Gastrocnemius medialis (tissue), 4 donors: ENCODE results near the gene DHPS. TPM values are rescaled to one million over a fixed set of nuclear protein-coding genes. Genes with fewer than 3 reads are reported as not detected.
A peak's percentile ranks its signal among the peaks of the same experiment; 100 is the strongest.

Source experiments
- ATAC-seq, 2 donors: fragments of 150-250 bp; one replicate each; pipeline ENCODE4 v1.9.1; 2016
- DNase-seq, 2 donors: peaks; one replicate each; pipeline ENCODE4 v3.0.0-alpha.2; 2019
- H3K27ac ChIP-seq, 4 donors: fragments of 200-600 bp; sonication (generic); 1 replicate in 1 of 4; 2 replicates in 3 of 4; pipeline ENCODE4 v1.5.1; 2016 to 2018; ENCODE audit warnings: mild to moderate bottlenecking in 2 of 4, moderate library complexity in 1 of 4
- H3K27me3 ChIP-seq, 3 donors: fragments of 200-600 bp; sonication (generic) in 2 of 3; 1 replicate in 1 of 3; 2 replicates in 2 of 3; pipeline versions ENCODE4 v1.5.1 to v1.6.0; 2016 to 2019; ENCODE audit warnings: mild to moderate bottlenecking in 1 of 3, moderate library complexity in 1 of 3
- H3K36me3 ChIP-seq, 2 donors: fragments of 200-600 bp; sonication (generic) in 1 of 2; one replicate each; pipeline ENCODE4 v1.5.1; 2017 to 2018
- H3K4me1 ChIP-seq, 2 donors: fragments of 200-600 bp; sonication (generic) in 1 of 2; one replicate each; pipeline ENCODE4 v1.5.1; 2016 to 2017; ENCODE audit warnings: mild to moderate bottlenecking in 2 of 2
- H3K4me3 ChIP-seq, 4 donors: fragments of 200-600 bp; sonication (generic) in 3 of 4; 1 replicate in 1 of 4; 2 replicates in 3 of 4; pipeline ENCODE4 v1.5.1; 2016 to 2019; ENCODE audit warnings: mild to moderate bottlenecking in 2 of 4
- H3K9me3 ChIP-seq, 3 donors: fragments of 200-600 bp; sonication (generic) in 2 of 3; 1 replicate in 1 of 3; 2 replicates in 2 of 3; pipeline ENCODE4 v1.5.1; 2016 to 2019
- POLR2A ChIP-seq, 2 donors: fragments of 450-650 bp; IDR thresholded peaks; one replicate each; pipeline ENCODE4 v1.6.1; 2017; ENCODE audit warnings: antibody characterized with exemption in 2 of 2, mild to moderate bottlenecking in 2 of 2, moderate library complexity in 2 of 2
- in situ Hi-C, 4 donors: fragments of 200-750 bp; cut with MboI; loops; one replicate each; pipeline versions ENCODE4 v1.15.0 to v1.8.0; 2017; ENCODE audit warnings: low sequenced_read_pairs in 4 of 4
- intact Hi-C: fragments of 100-400 bp; cut with DNase I; formaldehyde crosslinking; loops from one replicate; pipeline ENCODE4 v1.15.1; 2023; ENCODE audit warnings: low total_unique reads
- total RNA-seq, 4 donors: library from RNA; depleted of rRNA; stranded (reverse); fragments of >200 nt; gene quantifications; one replicate each; pipeline versions ENCODE4 v1.1.0 to v1.2.3, GENCODE V29; 2016
- TF ChIP-seq, protein P1 (sequence below), 5 experiments: fragments of 450-650 bp in 3 of 5; fragments of 200-600 bp in 2 of 5; sonication (generic) in 2 of 5; IDR thresholded peaks in 4 of 5; conservative IDR thresholded peaks in 1 of 5; 1 replicate in 4 of 5; 2 replicates in 1 of 5; pipeline ENCODE4 v1.5.1; 2016 to 2019; ENCODE audit warnings: antibody characterized with exemption in 5 of 5, mild to moderate bottlenecking in 3 of 5, moderate library complexity in 3 of 5

The DHPS gene
- total RNA-seq, 4 donors from 2014 or later = 115 to 184 (median 127) TPM

DNA sequence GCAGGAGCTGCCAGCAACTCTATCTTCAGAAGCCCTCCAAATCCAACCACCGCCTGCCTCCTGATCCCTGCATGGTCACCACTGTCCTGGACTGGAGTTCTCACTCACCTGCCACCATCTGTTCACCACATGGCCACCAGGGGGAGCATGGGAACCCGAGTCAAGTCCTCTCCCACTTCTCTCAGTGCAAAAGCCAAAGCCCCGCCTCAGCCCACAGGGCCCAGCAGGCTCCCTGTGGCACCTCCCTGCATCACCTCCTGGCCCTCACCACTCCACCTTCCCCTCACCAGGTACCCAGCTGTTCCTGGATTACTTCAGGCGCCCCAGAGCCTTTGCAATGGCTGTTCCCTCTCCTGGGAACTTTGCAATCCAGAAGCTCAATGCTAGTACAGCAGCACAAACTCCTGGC, 5.3 kb downstream of the DHPS start:
- in situ Hi-C loops (loop anchor here in 1 of 4 donors (10.0 kb wide), 1 partner anchor 122 kb away; the partner anchor contains the start of gene ZNF564), intact Hi-C loops (no loop called here)
- DNase-seq (peak; percentile 36 to 57), ATAC-seq (peak in 1 of 2 donors; percentile 40)
- TF ChIP-seq, protein P1, sequence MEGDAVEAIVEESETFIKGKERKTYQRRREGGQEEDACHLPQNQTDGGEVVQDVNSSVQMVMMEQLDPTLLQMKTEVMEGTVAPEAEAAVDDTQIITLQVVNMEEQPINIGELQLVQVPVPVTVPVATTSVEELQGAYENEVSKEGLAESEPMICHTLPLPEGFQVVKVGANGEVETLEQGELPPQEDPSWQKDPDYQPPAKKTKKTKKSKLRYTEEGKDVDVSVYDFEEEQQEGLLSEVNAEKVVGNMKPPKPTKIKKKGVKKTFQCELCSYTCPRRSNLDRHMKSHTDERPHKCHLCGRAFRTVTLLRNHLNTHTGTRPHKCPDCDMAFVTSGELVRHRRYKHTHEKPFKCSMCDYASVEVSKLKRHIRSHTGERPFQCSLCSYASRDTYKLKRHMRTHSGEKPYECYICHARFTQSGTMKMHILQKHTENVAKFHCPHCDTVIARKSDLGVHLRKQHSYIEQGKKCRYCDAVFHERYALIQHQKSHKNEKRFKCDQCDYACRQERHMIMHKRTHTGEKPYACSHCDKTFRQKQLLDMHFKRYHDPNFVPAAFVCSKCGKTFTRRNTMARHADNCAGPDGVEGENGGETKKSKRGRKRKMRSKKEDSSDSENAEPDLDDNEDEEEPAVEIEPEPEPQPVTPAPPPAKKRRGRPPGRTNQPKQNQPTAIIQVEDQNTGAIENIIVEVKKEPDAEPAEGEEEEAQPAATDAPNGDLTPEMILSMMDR (IDR thresholded peaks at IDR 0.05 in 4 of 5, conservative IDR thresholded peaks at IDR 0.05 in 1 of 5) = peak; percentile 33 to 81 (median 70)
- no peak for TF ChIP-seq POLR2A (IDR thresholded peaks at IDR 0.05)
- no peaks in the 10 kb centered on the region for H3K9me3 ChIP-seq
- no peak overlapping the region for H3K27ac ChIP-seq
- H3K4me1 ChIP-seq = peaks cover 4 to 12% of the 10 kb centered on the region in 2 donors
- peaks cover 5 to 78% of the 10 kb centered on the region in 2 donors for H3K36me3 ChIP-seq
- no peak overlapping the region for H3K4me3 ChIP-seq
- H3K27me3 ChIP-seq = no peaks in the 10 kb centered on the region

DNA sequence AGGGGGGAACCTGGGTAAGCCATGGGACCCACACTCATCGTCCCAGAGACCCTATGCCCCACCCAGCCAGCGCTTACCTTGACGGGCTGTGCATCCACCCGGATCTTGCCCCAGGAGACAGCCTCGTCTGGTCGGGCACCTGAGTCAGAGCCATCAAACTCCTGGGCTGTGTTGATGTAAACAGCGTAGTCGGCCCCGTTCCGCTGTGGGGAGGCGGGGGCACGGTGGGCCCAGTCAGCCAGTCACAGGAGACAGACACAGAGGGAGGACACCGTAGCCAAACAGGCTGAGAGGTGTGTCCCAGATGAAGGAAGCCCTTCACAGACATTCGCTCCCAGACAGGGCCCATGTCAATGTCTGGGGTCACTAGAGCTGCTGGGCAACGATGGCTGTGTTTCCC, 5.7 kb downstream of the DHPS start:
- Histone ChIP-seq H3K36me3 (peaks cover 5 to 78% of the 10 kb centered on the region in 2 donors), H3K27ac (no peak overlapping the region), H3K4me1 (peaks cover 2 to 11% of the 10 kb centered on the region in 2 donors), H3K9me3 (no peaks in the 10 kb centered on the region), H3K27me3 (no peaks in the 10 kb centered on the region), H3K4me3 (no peak overlapping the region)
- ATAC-seq (no peak), DNase-seq (no peak)
- no peak for TF ChIP-seq POLR2A (IDR thresholded peaks at IDR 0.05)
- TF ChIP-seq, protein P1 (IDR thresholded peaks at IDR 0.05 in 4 of 5, conservative IDR thresholded peaks at IDR 0.05 in 1 of 5) = no peak
- in situ Hi-C loops (loop anchor here in 1 of 4 donors (10.0 kb wide), 1 partner anchor 121 kb away; the partner anchor contains the start of gene ZNF564), intact Hi-C loops (no loop called here)

DNA sequence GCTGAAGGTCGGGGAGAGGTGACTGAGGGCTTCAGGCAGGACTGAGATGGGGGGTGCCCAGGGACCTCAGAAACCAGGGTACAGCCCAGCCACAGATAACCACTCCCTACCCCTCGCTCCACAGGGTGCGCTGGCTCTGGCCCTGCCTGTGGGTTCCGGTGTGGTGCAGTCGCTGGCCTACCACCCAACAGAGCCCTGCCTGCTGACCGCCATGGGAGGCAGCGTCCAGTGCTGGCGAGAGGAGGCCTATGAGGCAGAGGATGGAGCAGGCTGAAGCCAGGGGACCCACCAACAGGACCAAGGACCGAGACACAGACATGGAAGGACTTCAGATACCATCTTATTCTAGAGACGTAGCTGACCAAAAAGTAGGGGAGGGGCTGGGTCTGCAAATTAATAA, 6.3 kb downstream of the DHPS start:
- H3K27ac ChIP-seq = no peak overlapping the region
- intact Hi-C loops (no loop called here), in situ Hi-C loops (loop anchor here in 1 of 4 donors (10.0 kb wide), 1 partner anchor 121 kb away; the partner anchor contains the start of gene ZNF564)
- no peak overlapping the region for H3K4me3 ChIP-seq
- DNase-seq = no peak
- H3K9me3 ChIP-seq = no peaks in the 10 kb centered on the region
- H3K36me3 ChIP-seq = peaks cover 5 to 78% of the 10 kb centered on the region in 2 donors
- no peaks in the 10 kb centered on the region for H3K27me3 ChIP-seq
- ATAC-seq = no peak
- TF ChIP-seq, protein P1 (IDR thresholded peaks at IDR 0.05 in 4 of 5, conservative IDR thresholded peaks at IDR 0.05 in 1 of 5) = no peak
- no peak for TF ChIP-seq POLR2A (IDR thresholded peaks at IDR 0.05)
- H3K4me1 ChIP-seq = peaks cover 5 to 11% of the 10 kb centered on the region in 2 donors

DNA sequence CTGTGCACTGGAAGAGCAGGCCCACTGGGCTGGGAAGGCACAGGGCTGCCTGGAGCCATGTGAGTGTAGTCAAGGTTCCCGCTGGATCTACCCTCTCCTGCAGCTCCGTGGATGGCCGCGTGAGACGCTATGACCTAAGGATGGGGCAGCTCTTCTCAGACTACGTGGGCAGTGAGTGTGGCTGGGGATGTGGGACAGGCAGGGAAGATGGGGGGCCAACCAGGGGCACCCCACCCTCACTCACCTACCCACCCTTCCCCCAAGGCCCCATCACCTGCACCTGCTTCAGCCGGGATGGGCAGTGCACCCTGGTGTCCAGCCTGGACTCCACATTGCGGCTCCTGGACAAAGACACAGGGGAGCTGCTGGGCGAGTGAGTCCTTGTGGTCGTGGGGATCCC, 8.9 kb downstream of the DHPS start:
- Histone ChIP-seq H3K27ac (no peak overlapping the region), H3K36me3 (peaks cover 5 to 60% of the 10 kb centered on the region in 2 donors), H3K4me3 (no peak overlapping the region), H3K4me1 (peaks cover 20 to 21% of the 10 kb centered on the region in 2 donors), H3K9me3 (no peaks in the 10 kb centered on the region), H3K27me3 (no peaks in the 10 kb centered on the region)
- DNase-seq = no peak
- intact Hi-C loops (loop anchor here (1.0 kb wide), 1 partner anchor 108 kb away; no protein-coding TSS in a partner anchor), in situ Hi-C loops (loop anchor here in 2 of 4 donors (5.0 to 10.0 kb wide), 2 partner anchors 110 to 118 kb away; partner anchors contain the start of gene ZNF564 (in 1 of the 2))
- ATAC-seq = no peak
- TF ChIP-seq, protein P1 (IDR thresholded peaks at IDR 0.05 in 4 of 5, conservative IDR thresholded peaks at IDR 0.05 in 1 of 5) = no peak
- no peak for TF ChIP-seq POLR2A (IDR thresholded peaks at IDR 0.05)
